Activated CD4-positive, CD25-positive, alpha-beta regulatory T cell treated with anti-CD3 and anti-CD28 coated beads, Interleukin-2, amount 50 U/mL, for 16 hours (primary cell): ENCODE data around the gene TMEM132D.

Experiments used
- DNase-seq: peaks from one replicate; pipeline ENCODE4 v3.0.0-alpha.2; 2020; ENCODE audit warnings: low read depth, low spot score

The TMEM132D gene

GRCh38 chr12:129538137-129538536 lies 365.7 kb downstream of the TMEM132D start:
- DNase-seq = no peak

- no peak for DNase-seq
Measured at GRCh38 chr12:129534966-129535750, 368.7 kb downstream of the TMEM132D start.

GRCh38 chr12:129532707-129533499 lies 370.9 kb downstream of the TMEM132D start:
- no peak for DNase-seq

- no peak for DNase-seq
Measured at GRCh38 chr12:129532082-129532481, 371.7 kb downstream of the TMEM132D start.

- no peak for DNase-seq
Measured at GRCh38 chr12:129530984-129531383, 372.8 kb downstream of the TMEM132D start.

- no peak for DNase-seq
Measured at GRCh38 chr12:129530517-129530916, 373.3 kb downstream of the TMEM132D start.

- DNase-seq = no peak
Measured at GRCh38 chr12:129527506-129527905, 376.3 kb downstream of the TMEM132D start.

GRCh38 chr12:129523621-129524020 lies 380.2 kb downstream of the TMEM132D start:
- DNase-seq = no peak

- DNase-seq = no peak
Measured at GRCh38 chr12:129520739-129521138, 383.1 kb downstream of the TMEM132D start.

GRCh38 chr12:129503802-129504201 lies 400.0 kb downstream of the TMEM132D start:
- DNase-seq = no peak

GRCh38 chr12:129496226-129496625 lies 407.6 kb downstream of the TMEM132D start:
- DNase-seq = no peak

- DNase-seq = no peak
Measured at GRCh38 chr12:129494766-129495165, 409.1 kb downstream of the TMEM132D start.

GRCh38 chr12:129494260-129494659 lies 409.6 kb downstream of the TMEM132D start:
- no peak for DNase-seq

GRCh38 chr12:129489100-129489676 lies 414.6 kb downstream of the TMEM132D start:
- no peak for DNase-seq

GRCh38 chr12:129486931-129487330 lies 416.9 kb downstream of the TMEM132D start:
- DNase-seq = no peak

- DNase-seq = no peak
Measured at GRCh38 chr12:129483111-129483893, 420.5 kb downstream of the TMEM132D start.

GRCh38 chr12:129481921-129482320 lies 421.9 kb downstream of the TMEM132D start:
- DNase-seq = no peak

- no peak for DNase-seq
Measured at GRCh38 chr12:129470196-129470595, 433.6 kb downstream of the TMEM132D start.

- no peak for DNase-seq
Measured at GRCh38 chr12:129467726-129468125, 436.1 kb downstream of the TMEM132D start.

GRCh38 chr12:129467289-129467688 lies 436.5 kb downstream of the TMEM132D start:
- DNase-seq = no peak

GRCh38 chr12:129466499-129466898 lies 437.3 kb downstream of the TMEM132D start:
- no peak for DNase-seq

- no peak for DNase-seq
Measured at GRCh38 chr12:129459886-129460285, 443.9 kb downstream of the TMEM132D start.
